Measurements from ENCODE around the gene FAIM2. TPM values are rescaled to one million over a fixed set of nuclear protein-coding genes. Genes with fewer than 3 reads are reported as not detected.

Gene FAIM2
- total and polyA plus RNA-seq, 2 donors (not counting 3 experiments of a cell fraction or from before 2014, with no cell fraction given): 0.01 TPM; not detected in 1

- TF ChIP-seq GATA2 (IDR thresholded peaks at IDR 0.05; ENCODE audit: insufficient read depth, insufficient read length, low read depth, low read length) (no peak), CTCF (IDR thresholded peaks at IDR 0.05; ENCODE audit: extremely low read depth in 1 of 2, insufficient read depth in 1 of 2, low read depth in 1 of 2, low read length in 2 of 2) (peak; percentile 91 to 97)
- peaks cover 20% of the 10 kb centered on the region for H3K4me1 ChIP-seq (ENCODE audit: control insufficient read depth, extremely low read depth, insufficient read depth, low read length)
- no peaks in the 10 kb centered on the region for H3K79me2 ChIP-seq (ENCODE audit: control insufficient read depth, insufficient read depth, low read length)
- H4K20me1 ChIP-seq (replicated peaks; ENCODE audit: control insufficient read depth, extremely low read depth, insufficient read depth, low read length): no peaks in the 10 kb centered on the region
- no peaks in the 10 kb centered on the region for H3K9me3 ChIP-seq (replicated peaks; ENCODE audit: control insufficient read depth, insufficient read depth, low read length)
- no peak overlapping the region for H3K27ac ChIP-seq (ENCODE audit: insufficient read depth, low read depth, low read length)
- intact Hi-C loops (cut with micrococcal nuclease) (loop anchor here (1.0 to 5.0 kb wide), 5 partner anchors 91 to 203 kb away; partner anchors contain the start of gene ASIC1), dilution Hi-C loops (cut with MboI; ENCODE audit: extremely low pct_ligation_motif_present, low sequenced_read_pairs) (no loop called here)
- no peaks in the 10 kb centered on the region for H3K9me1 ChIP-seq (replicated peaks; ENCODE audit: control insufficient read depth, extremely low read depth, insufficient read depth, low read length)
- DNase-seq (ENCODE audit: low read depth, low spot score): peak; percentile 42
- no TSS peak for BruUV-seq (replicated peaks)
- FAIRE-seq: peak; percentile 70
- no peak overlapping the region for H3K4me3 ChIP-seq (replicated peaks in 1 of 3; ENCODE audit: insufficient read depth in 1 of 3, low read depth in 1 of 3, low read length in 3 of 3)
- no peak overlapping the region for H2AFZ ChIP-seq (ENCODE audit: low read depth, low read length)
- H3K36me3 ChIP-seq (ENCODE audit: control insufficient read depth in 2 of 2, extremely low read depth in 1 of 2, insufficient read depth in 2 of 2, low read length in 2 of 2): no peaks in the 10 kb centered on the region
- peaks cover 2 to 7% of the 10 kb centered on the region in 2 experiments for H3K27me3 ChIP-seq (ENCODE audit: control insufficient read depth in 2 of 2, insufficient read depth in 2 of 2, low read length in 2 of 2)
- POLR2A ChIA-PET: no interaction called here
- CTCF ChIA-PET: interaction anchor here (0.6 to 7.9 kb wide), 37 partner anchors 16 to 203 kb away, joined by 3 to 183 read pairs (median 4); partner anchors contain the start of genes BCDIN3D and TMBIM6
- H3K4me2 ChIP-seq (ENCODE audit: insufficient read depth, low read length): no peak overlapping the region
- no peak overlapping the region for H3K9ac ChIP-seq (replicated peaks; ENCODE audit: extremely low read depth, insufficient read depth, low read length)
Observed at GRCh38 chr12:49866859-49867569, 36.7 kb downstream of the FAIM2 start.

- CTCF ChIA-PET: interaction anchor here (0.8 to 7.9 kb wide), 13 partner anchors 14 to 204 kb away, joined by 3 to 183 read pairs (median 6); partner anchors contain the start of gene TMBIM6
- Histone ChIP-seq H2AFZ (ENCODE audit: low read depth, low read length) (no peak overlapping the region), H3K9ac (replicated peaks; ENCODE audit: extremely low read depth, insufficient read depth, low read length) (no peak overlapping the region), H3K9me1 (replicated peaks; ENCODE audit: control insufficient read depth, extremely low read depth, insufficient read depth, low read length) (no peaks in the 10 kb centered on the region), H3K27me3 (ENCODE audit: control insufficient read depth in 2 of 2, insufficient read depth in 2 of 2, low read length in 2 of 2) (peaks cover 2 to 7% of the 10 kb centered on the region in 2 experiments), H3K4me2 (ENCODE audit: insufficient read depth, low read length) (no peak overlapping the region), H3K9me3 (replicated peaks; ENCODE audit: control insufficient read depth, insufficient read depth, low read length) (no peaks in the 10 kb centered on the region), H3K4me1 (ENCODE audit: control insufficient read depth, extremely low read depth, insufficient read depth, low read length) (peaks cover 20% of the 10 kb centered on the region), H3K27ac (ENCODE audit: insufficient read depth, low read depth, low read length) (no peak overlapping the region), H4K20me1 (replicated peaks; ENCODE audit: control insufficient read depth, extremely low read depth, insufficient read depth, low read length) (no peaks in the 10 kb centered on the region), H3K4me3 (replicated peaks in 1 of 3; ENCODE audit: insufficient read depth in 1 of 3, low read depth in 1 of 3, low read length in 3 of 3) (no peak overlapping the region), H3K36me3 (ENCODE audit: control insufficient read depth in 2 of 2, extremely low read depth in 1 of 2, insufficient read depth in 2 of 2, low read length in 2 of 2) (no peaks in the 10 kb centered on the region), H3K79me2 (ENCODE audit: control insufficient read depth, insufficient read depth, low read length) (no peaks in the 10 kb centered on the region)
- FAIRE-seq (no peak), DNase-seq (ENCODE audit: low read depth, low spot score) (no peak)
- intact Hi-C loops (cut with micrococcal nuclease): loop anchor here (5.0 kb wide), 1 partner anchor 172 kb away; no protein-coding TSS in a partner anchor
- POLR2A ChIA-PET: no interaction called here
- BruUV-seq (replicated peaks): no TSS peak
- dilution Hi-C loops (cut with MboI; ENCODE audit: extremely low pct_ligation_motif_present, low sequenced_read_pairs): no loop called here
- TF ChIP-seq EZH2 (IDR thresholded peaks at IDR 0.05; ENCODE audit: borderline replicate concordance, low read depth, low read length, severe bottlenecking): no peak
- no peak for TF ChIP-seq POLR2A (IDR thresholded peaks at IDR 0.05; ENCODE audit: low read depth, low read length)
- no peak for TF ChIP-seq CTCF (IDR thresholded peaks at IDR 0.05; ENCODE audit: extremely low read depth in 1 of 2, insufficient read depth in 1 of 2, low read depth in 1 of 2, low read length in 2 of 2)
- no peak for TF ChIP-seq GATA2 (IDR thresholded peaks at IDR 0.05; ENCODE audit: insufficient read depth, insufficient read length, low read depth, low read length)
- TF ChIP-seq FOS (IDR thresholded peaks at IDR 0.05; ENCODE audit: borderline replicate concordance, insufficient read depth, low read length): no peak
- no peak for TF ChIP-seq POLR2AphosphoS5 (IDR thresholded peaks at IDR 0.05; ENCODE audit: insufficient read depth, low read depth, low read length)
- TF ChIP-seq JUN (IDR thresholded peaks at IDR 0.05; ENCODE audit: borderline replicate concordance, insufficient read depth, insufficient read length, low read depth): no peak
- TF ChIP-seq MAX (IDR thresholded peaks at IDR 0.05; ENCODE audit: insufficient read depth, insufficient read length): no peak
- TF ChIP-seq MYC (IDR thresholded peaks at IDR 0.05; ENCODE audit: low read depth, low read length): no peak
Observed at GRCh38 chr12:49865782-49866135, 37.9 kb downstream of the FAIM2 start.
